ENCODE measurements around the gene GBGT1.

Gene GBGT1

GRCh38 chr9:133143639-133144141 is 20.0 kb downstream of the GBGT1 start:
- no peak for DNase-seq (ENCODE audit: low read depth)

- no peak for DNase-seq (ENCODE audit: low read depth)
These were observed 20.8 kb downstream of the GBGT1 start for GRCh38 chr9:133142684-133143622.

GRCh38 chr9:133141833-133142595 is 21.7 kb downstream of the GBGT1 start:
- peak; percentile 70 for DNase-seq (ENCODE audit: low read depth)

- no peak for DNase-seq (ENCODE audit: low read depth)
These were observed 23.1 kb downstream of the GBGT1 start for GRCh38 chr9:133140606-133141005.

- no peak for DNase-seq (ENCODE audit: low read depth)
These were observed 23.6 kb downstream of the GBGT1 start for GRCh38 chr9:133140174-133140505.

- DNase-seq (ENCODE audit: low read depth) = no peak
These were observed 24.2 kb downstream of the GBGT1 start for GRCh38 chr9:133139246-133140173.

GRCh38 chr9:133137451-133138231 is 26.1 kb downstream of the GBGT1 start:
- no peak for DNase-seq (ENCODE audit: low read depth)

GRCh38 chr9:133135146-133135745 is 28.5 kb downstream of the GBGT1 start:
- no peak for DNase-seq (ENCODE audit: low read depth)

GRCh38 chr9:133134388-133135145 is 29.1 kb downstream of the GBGT1 start:
- no peak for DNase-seq (ENCODE audit: low read depth)

- peak; percentile 86 for DNase-seq (ENCODE audit: low read depth)
These were observed 29.9 kb downstream of the GBGT1 start for GRCh38 chr9:133133681-133134387.

- DNase-seq (ENCODE audit: low read depth) = no peak
These were observed 31.5 kb downstream of the GBGT1 start for GRCh38 chr9:133132174-133132573.

- no peak for DNase-seq (ENCODE audit: low read depth)
These were observed 32.2 kb downstream of the GBGT1 start for GRCh38 chr9:133131506-133131905.

GRCh38 chr9:133130685-133131244 is 32.9 kb downstream of the GBGT1 start:
- DNase-seq (ENCODE audit: low read depth) = peak; percentile 48

- DNase-seq (ENCODE audit: low read depth) = no peak
These were observed 34.5 kb downstream of the GBGT1 start for GRCh38 chr9:133129001-133129795.

GRCh38 chr9:133128152-133128551 is 35.6 kb downstream of the GBGT1 start:
- no peak for DNase-seq (ENCODE audit: low read depth)

GRCh38 chr9:133127340-133127981 is 36.3 kb downstream of the GBGT1 start:
- no peak for DNase-seq (ENCODE audit: low read depth)

GRCh38 chr9:133126697-133127339 is 36.9 kb downstream of the GBGT1 start:
- no peak for DNase-seq (ENCODE audit: low read depth)
